ENCODE data around the gene UNC45B.

DNA sequence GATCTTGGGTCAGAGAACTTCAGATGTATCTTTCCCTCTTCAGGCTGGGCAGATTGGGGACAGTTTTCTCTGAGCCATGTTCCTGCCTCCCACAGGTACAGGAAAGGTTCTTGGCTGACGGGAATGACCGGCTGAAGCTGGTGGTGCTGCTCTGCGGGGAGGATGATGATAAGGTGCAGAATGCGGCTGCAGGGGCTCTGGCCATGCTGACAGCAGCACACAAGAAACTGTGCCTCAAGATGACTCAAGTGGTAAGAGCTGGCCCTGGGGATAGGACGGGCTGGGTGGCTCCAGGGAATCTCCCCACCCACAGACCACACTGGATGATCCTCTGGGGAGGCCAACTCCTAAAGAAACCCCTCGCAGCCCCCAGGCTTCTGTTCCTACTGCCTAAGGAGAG lies 35.7 kb downstream of the UNC45B start:
- TF ChIP-seq POLR2A (IDR thresholded peaks at IDR 0.05) (no peak), POLR2AphosphoS5 (IDR thresholded peaks at IDR 0.05) (no peak)
- TF ChIP-seq, protein P1, sequence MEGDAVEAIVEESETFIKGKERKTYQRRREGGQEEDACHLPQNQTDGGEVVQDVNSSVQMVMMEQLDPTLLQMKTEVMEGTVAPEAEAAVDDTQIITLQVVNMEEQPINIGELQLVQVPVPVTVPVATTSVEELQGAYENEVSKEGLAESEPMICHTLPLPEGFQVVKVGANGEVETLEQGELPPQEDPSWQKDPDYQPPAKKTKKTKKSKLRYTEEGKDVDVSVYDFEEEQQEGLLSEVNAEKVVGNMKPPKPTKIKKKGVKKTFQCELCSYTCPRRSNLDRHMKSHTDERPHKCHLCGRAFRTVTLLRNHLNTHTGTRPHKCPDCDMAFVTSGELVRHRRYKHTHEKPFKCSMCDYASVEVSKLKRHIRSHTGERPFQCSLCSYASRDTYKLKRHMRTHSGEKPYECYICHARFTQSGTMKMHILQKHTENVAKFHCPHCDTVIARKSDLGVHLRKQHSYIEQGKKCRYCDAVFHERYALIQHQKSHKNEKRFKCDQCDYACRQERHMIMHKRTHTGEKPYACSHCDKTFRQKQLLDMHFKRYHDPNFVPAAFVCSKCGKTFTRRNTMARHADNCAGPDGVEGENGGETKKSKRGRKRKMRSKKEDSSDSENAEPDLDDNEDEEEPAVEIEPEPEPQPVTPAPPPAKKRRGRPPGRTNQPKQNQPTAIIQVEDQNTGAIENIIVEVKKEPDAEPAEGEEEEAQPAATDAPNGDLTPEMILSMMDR (IDR thresholded peaks at IDR 0.05) = no peak

Measured in gastroesophageal sphincter (tissue), 3 donors.